HCT116 (cell line): Measurements from ENCODE around the gene PPM1E. TPM values are rescaled to one million over a fixed set of nuclear protein-coding genes. Genes with fewer than 3 reads are reported as not detected.
"Not testable (repeated sequence)": the region's sequence is repeated elsewhere in the genome, so short reads cannot be mapped to it uniquely, and the experiment has no call there.

Source experiments
- ATAC-seq: fragments of 200-7000 bp; cut with Tn5 transposase; 2 replicates; pipeline ENCODE4 v1.9.1; 2020; ENCODE audit warnings: mild to moderate bottlenecking, moderate library complexity
- BruUV-seq: library from RNA; stranded (reverse); fragments of 400-500 nt; replicated peaks from 2 replicates; lab custom pipeline; 2021; lab: Mats Ljungman, UMichigan
- CTCF ChIA-PET: fragments of 300-600 bp; sonication (Branson Sonifier 250); formaldehyde crosslinking; loops from one replicate; lab custom pipeline; 2021; ENCODE audit warnings: antibody characterized with exemption; lab: Charles Lee
- POLR2A ChIA-PET: fragments of 300-600, 350-600 bp; sonication (Branson Sonifier 250); formaldehyde crosslinking; loops from one replicate; lab custom pipeline; 2021; ENCODE audit warnings: antibody characterized with exemption; lab: Charles Lee
- RAD21 ChIA-PET, 2 experiments: fragments of 300-600 bp; sonication (Branson Sonifier 250); formaldehyde crosslinking; loops; one replicate each; lab custom pipeline; 2023; ENCODE audit warnings: low total read pairs in 2 of 2; ENCODE audit not compliant: uncharacterized antibody in 2 of 2, unreplicated experiment in 2 of 2, low non-redundant PET in 1 of 2; lab: Charles Lee
- DNase-seq: peaks from one replicate; pipeline ENCODE4 v3.0.0-alpha.2; 2010; ENCODE audit warnings: low read depth, low spot score
- H2AFZ ChIP-seq: fragments of 200-600 bp; shearing (Covaris generic), sonication (generic); 2 replicates; pipeline ENCODE4 v1.6.1; 2017; ENCODE audit warnings: low read depth, mixed run types, mixed read lengths, antibody characterized with exemption, low read length; ENCODE audit not compliant: poor library complexity, severe bottlenecking
- H3K27ac ChIP-seq: 2 replicates; pipeline ENCODE4 v1.5.1; 2012; ENCODE audit warnings: low read depth, low read length
- H3K27me3 ChIP-seq: fragments of 200-600 bp; sonication (generic); 2 replicates; pipeline ENCODE4 v1.6.1; 2016; ENCODE audit warnings: mixed run types, low read length, mixed read lengths; ENCODE audit not compliant: insufficient read depth
- H3K36me3 ChIP-seq, 2 experiments: fragments of 200-500 bp in 1 of 2; fragments of 200-600 bp in 1 of 2; sonication (Bioruptor generic) in 1 of 2; sonication (generic) in 1 of 2; 2 replicates each; pipeline versions ENCODE4 v1.5.1 to v1.6.1; 2014 to 2016; ENCODE audit warnings: low read length in 2 of 2, inconsistent platforms in 1 of 2, mixed read lengths in 1 of 2, mixed run types in 1 of 2; ENCODE audit not compliant: insufficient read depth in 2 of 2, control insufficient read depth in 1 of 2
- H3K4me1 ChIP-seq, 2 experiments: fragments of 200-600 bp in 1 of 2; sonication (generic) in 1 of 2; 2 replicates each; pipeline versions ENCODE4 v1.5.1 to v1.6.1; 2012 to 2017; ENCODE audit warnings: low read length in 2 of 2, inconsistent platforms in 1 of 2, mild to moderate bottlenecking in 1 of 2, mixed read lengths in 1 of 2, mixed run types in 1 of 2, moderate library complexity in 1 of 2; ENCODE audit not compliant: insufficient read depth in 2 of 2, control insufficient read depth in 1 of 2
- H3K4me2 ChIP-seq: fragments of 200-600 bp; sonication (generic); 2 replicates; pipeline ENCODE4 v1.6.1; 2017; ENCODE audit warnings: mixed run types, low read length, mixed read lengths
- H3K4me3 ChIP-seq, 2 experiments: fragments of 200-600 bp in 1 of 2; sonication (generic) in 1 of 2; replicated peaks in 1 of 2; 2 replicates each; pipeline ENCODE4 v1.5.1; 2011 to 2016; ENCODE audit warnings: low read length in 2 of 2, control low read depth in 1 of 2, low read depth in 1 of 2, mild to moderate bottlenecking in 1 of 2, mixed read lengths in 1 of 2, mixed run types in 1 of 2
- H3K79me2 ChIP-seq: fragments of 200-600 bp; sonication (generic); 2 replicates; pipeline ENCODE4 v1.6.1; 2017; ENCODE audit warnings: mild to moderate bottlenecking, mixed run types, low read length, moderate library complexity, mixed read lengths; ENCODE audit not compliant: insufficient read depth
- H3K9ac ChIP-seq: fragments of 200-600 bp; sonication (generic); 2 replicates; pipeline ENCODE4 v1.6.1; 2016; ENCODE audit warnings: low read length, mixed read lengths
- H3K9me2 ChIP-seq: fragments of 200-600 bp; sonication (generic), shearing (Covaris generic); 2 replicates; pipeline ENCODE4 v1.6.1; 2017; ENCODE audit warnings: mixed run types, mild to moderate bottlenecking, moderate library complexity; ENCODE audit not compliant: insufficient read depth
- H3K9me3 ChIP-seq, 2 experiments: fragments of 200-500 bp in 1 of 2; fragments of 200-600 bp in 1 of 2; sonication (Bioruptor generic) in 1 of 2; sonication (generic) in 1 of 2; 2 replicates each; pipeline ENCODE4 v1.6.1; 2014 to 2017; ENCODE audit warnings: low read length in 2 of 2, mixed read lengths in 2 of 2, inconsistent platforms in 1 of 2, low read depth in 1 of 2, mild to moderate bottlenecking in 1 of 2, mixed run types in 1 of 2, moderate library complexity in 1 of 2; ENCODE audit not compliant: control insufficient read depth in 1 of 2, insufficient read depth in 1 of 2
- H4K20me1 ChIP-seq: fragments of 200-600 bp; sonication (generic), shearing (Covaris generic); 2 replicates; pipeline ENCODE4 v1.6.1; 2017; ENCODE audit warnings: mixed run types, mild to moderate bottlenecking, moderate library complexity; ENCODE audit not compliant: insufficient read depth
- CBX3 ChIP-seq: IDR thresholded peaks from 2 replicates; pipeline ENCODE4 v1.6.1; 2012; ENCODE audit warnings: low read depth
- EGR1 ChIP-seq: IDR thresholded peaks from 2 replicates; pipeline ENCODE4 v1.6.1; 2012; ENCODE audit warnings: low read depth
- FOSL1 ChIP-seq: IDR thresholded peaks from 2 replicates; pipeline ENCODE4 v1.6.1; 2012; ENCODE audit warnings: low read depth
- SP1 ChIP-seq: IDR thresholded peaks from 2 replicates; pipeline ENCODE4 v1.6.1; 2012; ENCODE audit warnings: low read depth
- TCF7L2 ChIP-seq: IDR thresholded peaks from 2 replicates; pipeline ENCODE4 v1.7.0; 2011; ENCODE audit warnings: borderline replicate concordance, inconsistent platforms; ENCODE audit not compliant: insufficient read depth, insufficient read length; ENCODE audit errors: extremely low read depth
- ZFX ChIP-seq: fragments of 450-650 bp; IDR thresholded peaks from 2 replicates; pipeline ENCODE4 v1.6.1; 2017
- intact Hi-C: fragments of 100-400 bp; cut with micrococcal nuclease; formaldehyde crosslinking; loops from 2 replicates; pipeline ENCODE4 v1.10.0; 2022
- total RNA-seq: library from RNA; stranded (reverse); gene quantifications from one replicate; pipeline ENCODE4 v1.2.1, GENCODE V29; 2021; ENCODE audit not compliant: unreplicated experiment
- TF ChIP-seq, protein P1 (sequence below): IDR thresholded peaks from 2 replicates; pipeline ENCODE4 v1.6.1; 2012

The PPM1E gene
- total RNA-seq, 1 experiment from 2014 or later = 0.02 TPM

DNA sequence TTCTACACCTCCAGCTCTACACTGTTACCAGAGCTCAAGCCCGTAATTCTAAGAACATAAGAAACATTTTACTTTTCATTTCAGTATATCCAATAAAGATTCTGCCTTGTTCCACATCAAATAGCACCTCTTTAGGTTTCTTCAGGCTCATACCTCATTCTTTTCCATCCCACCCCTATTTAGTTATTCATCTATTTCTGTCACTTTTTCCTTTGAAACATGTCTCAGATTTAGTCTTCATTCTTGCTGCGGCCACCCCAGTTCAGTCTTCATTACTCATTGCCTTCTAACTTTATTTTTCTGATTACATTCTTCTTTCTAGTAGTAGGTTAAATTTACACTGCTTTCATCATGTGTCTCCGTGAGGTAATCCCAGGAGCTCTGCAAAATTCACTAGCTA is 33.5 kb downstream of the PPM1E start:
- intact Hi-C loops = no loop called here
- CTCF ChIA-PET = no interaction called here

DNA sequence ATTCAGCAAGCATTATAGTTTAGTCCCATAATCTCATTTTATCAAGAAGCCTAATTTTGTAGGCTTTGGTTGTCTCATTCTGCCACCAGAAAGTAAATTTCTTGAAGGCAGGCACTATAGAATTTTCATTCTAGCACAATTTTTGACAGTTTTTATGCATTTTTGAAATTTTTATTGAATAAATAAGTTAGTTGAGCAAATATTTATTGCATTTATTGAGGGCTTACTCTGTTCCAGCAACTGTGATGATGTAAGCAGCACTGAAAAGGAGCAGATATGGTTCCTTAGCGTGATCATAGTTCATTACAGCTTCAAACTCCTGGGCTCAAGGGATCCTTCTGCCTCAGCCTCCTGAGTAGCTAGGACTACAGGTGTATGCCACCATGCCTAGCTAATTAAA is 34.2 kb downstream of the PPM1E start:
- RAD21 ChIA-PET = no interaction called here
- Histone ChIP-seq H3K9me2 (no peaks in the 10 kb centered on the region), H3K27ac (no peak overlapping the region), H3K4me3 (no peak overlapping the region)
- intact Hi-C loops = no loop called here
- POLR2A ChIA-PET = interaction anchor here (1.7 kb wide), 1 partner anchor 159 kb away, joined by 4 read pairs; no protein-coding TSS in a partner anchor
- no peak for DNase-seq
- TF ChIP-seq EGR1 (no peak), TCF7L2 (no peak), FOSL1 (no peak)
- TF ChIP-seq, all 23 proteins: peak for 0
- Histone ChIP-seq H2AFZ (no peak overlapping the region), H3K79me2 (no peaks in the 10 kb centered on the region), H3K4me1 (peaks cover 16 to 17% of the 10 kb centered on the region in 2 experiments), H3K27me3 (no peaks in the 10 kb centered on the region), H3K36me3 (no peaks in the 10 kb centered on the region), H3K9ac (no peak overlapping the region), H3K9me3 (no peaks in the 10 kb centered on the region), H3K4me2 (no peak overlapping the region), H4K20me1 (no peaks in the 10 kb centered on the region)
- CTCF ChIA-PET = no interaction called here
- no TSS peak for BruUV-seq
- no peak for ATAC-seq

More for the DNA sequence above, 33.5 kb downstream of the PPM1E start:
- ChIA-PET RAD21 (interaction anchor here in 1 of 2 experiments (0.6 kb wide), 1 partner anchor 157 kb away, joined by 3 read pairs; no protein-coding TSS in a partner anchor), POLR2A (interaction anchor here (1.7 kb wide), 1 partner anchor 158 kb away, joined by 4 read pairs; no protein-coding TSS in a partner anchor)
- no peak for ATAC-seq
- no peaks in the 10 kb centered on the region for H3K27me3 ChIP-seq
- H3K9me2 ChIP-seq = no peaks in the 10 kb centered on the region
- no TSS peak for BruUV-seq
- no peaks in the 10 kb centered on the region for H4K20me1 ChIP-seq
- no peak for DNase-seq
- no peak overlapping the region for H3K27ac ChIP-seq
- no peak overlapping the region for H2AFZ ChIP-seq
- no peak overlapping the region for H3K9ac ChIP-seq
- H3K4me1 ChIP-seq = peaks cover 16 to 17% of the 10 kb centered on the region in 2 experiments
- H3K4me2 ChIP-seq = no peak overlapping the region
- TF ChIP-seq FOSL1 = no peak
- TF ChIP-seq, protein P1, sequence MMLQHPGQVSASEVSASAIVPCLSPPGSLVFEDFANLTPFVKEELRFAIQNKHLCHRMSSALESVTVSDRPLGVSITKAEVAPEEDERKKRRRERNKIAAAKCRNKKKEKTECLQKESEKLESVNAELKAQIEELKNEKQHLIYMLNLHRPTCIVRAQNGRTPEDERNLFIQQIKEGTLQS = no peak
- TF ChIP-seq SP1 = no peak
- TF ChIP-seq TCF7L2 = no peak
- no peak for TF ChIP-seq ZFX
- no peak for TF ChIP-seq CBX3
- H3K4me3 ChIP-seq = no peak overlapping the region
- no peaks in the 10 kb centered on the region for H3K9me3 ChIP-seq
- H3K79me2 ChIP-seq = no peaks in the 10 kb centered on the region
- H3K36me3 ChIP-seq = no peaks in the 10 kb centered on the region

DNA sequence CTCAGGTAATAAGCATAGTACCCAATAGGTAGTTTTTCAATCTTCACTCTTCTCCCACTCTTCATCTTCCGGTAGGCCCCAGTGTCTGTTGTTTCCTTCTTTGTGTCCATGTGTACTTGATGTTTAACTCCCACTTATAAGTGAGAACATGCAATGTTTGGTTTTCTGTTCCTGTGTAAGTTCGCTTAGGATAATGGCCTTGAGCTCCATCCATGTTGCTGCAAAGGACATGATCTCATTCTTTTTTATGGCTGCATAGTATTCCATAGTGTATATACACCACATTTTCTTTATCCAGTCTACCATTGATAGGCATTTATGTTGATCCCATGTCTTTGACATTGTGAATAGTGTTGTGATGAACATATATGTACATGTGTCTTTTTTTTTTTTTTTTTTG is 38.9 kb downstream of the PPM1E start:
- H3K27me3 ChIP-seq, POLR2A ChIA-PET, H3K4me2 ChIP-seq, H3K9me3 ChIP-seq, BruUV-seq, H3K9ac ChIP-seq, H3K4me3 ChIP-seq, H3K27ac ChIP-seq, CTCF ChIA-PET, intact Hi-C loops, RAD21 ChIA-PET, H2AFZ ChIP-seq, H3K9me2 ChIP-seq, H3K4me1 ChIP-seq, H3K36me3 ChIP-seq, H3K79me2 ChIP-seq, ATAC-seq, H4K20me1 ChIP-seq, DNase-seq: not testable (repeated sequence)
